ENCODE data around the gene BUB1B. TPM values are rescaled to one million over a fixed set of nuclear protein-coding genes. Genes with fewer than 3 reads are reported as not detected.

BUB1B gene
- total RNA-seq, 1 donor from 2014 or later: 54.8 TPM

DNA sequence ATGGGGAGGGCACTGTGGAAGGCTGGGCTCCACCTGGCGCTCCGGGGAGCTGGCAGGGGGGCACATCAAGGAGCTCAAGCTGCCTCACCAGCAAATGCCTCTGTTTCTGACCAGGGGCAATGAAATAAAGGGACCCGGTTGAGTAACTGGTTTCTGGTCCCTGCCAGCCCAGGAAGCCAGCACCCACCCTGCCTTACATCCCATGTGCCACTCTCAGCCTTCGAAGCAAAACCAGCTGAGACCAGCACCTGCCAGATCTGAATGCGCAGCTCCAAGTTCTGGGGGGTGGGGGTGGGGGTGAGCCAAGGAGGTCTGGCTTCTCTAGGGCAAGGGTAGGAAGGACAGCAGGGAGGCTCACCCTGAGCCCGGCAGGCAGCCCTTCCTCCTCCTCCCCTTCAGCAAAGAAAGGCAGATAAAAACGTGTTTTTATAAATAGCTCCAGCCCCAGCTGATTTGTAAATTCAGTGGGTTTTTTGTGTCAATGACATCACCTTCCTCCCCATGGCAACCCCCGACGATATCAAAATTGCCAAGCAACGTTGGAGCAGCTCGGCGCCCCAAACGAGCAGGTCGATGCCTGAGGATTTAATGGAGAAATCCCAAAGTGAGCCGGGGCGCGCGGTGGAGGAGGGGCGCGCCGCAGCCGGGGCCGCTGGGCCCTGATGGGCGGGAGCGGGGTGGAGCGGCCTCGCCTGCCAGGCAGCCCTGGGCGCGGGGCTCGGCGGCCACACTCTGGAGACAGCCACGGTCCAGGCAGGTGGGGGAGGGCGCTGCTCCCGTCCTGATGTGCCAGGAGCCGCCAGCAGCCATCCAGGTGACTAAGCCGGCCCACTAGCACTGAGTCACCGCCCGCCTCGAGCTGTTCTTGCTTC is 77.9 kb downstream of the BUB1B start, which contains the start of gene PAK6:
Gene PAK6 (plus strand): TSS at position 532 of the 872 bp plus-strand sequence. CDS start 25,723 bp downstream, outside the sequence.
- intact Hi-C loops (cut with micrococcal nuclease): loop anchor here (5.0 kb wide), 1 partner anchor 34 kb away; no protein-coding TSS in a partner anchor

DNA sequence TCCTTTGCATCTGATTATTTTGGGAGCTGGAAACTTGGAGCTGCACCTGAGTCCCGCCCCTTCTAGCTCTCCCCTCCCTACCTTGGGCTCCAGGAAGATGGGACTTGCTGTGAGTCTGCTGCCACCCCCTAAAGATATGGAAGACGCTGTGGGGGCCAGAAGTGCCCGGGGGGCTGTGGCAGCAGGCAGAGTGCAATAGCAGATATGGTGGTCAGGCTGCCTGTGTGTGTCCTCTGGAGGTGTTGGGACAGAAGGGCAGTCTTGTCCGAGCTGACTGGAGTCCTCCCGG is 78.5 kb downstream of the BUB1B start:
- intact Hi-C loops (cut with micrococcal nuclease): loop anchor here (5.0 kb wide), 1 partner anchor 33 kb away; no protein-coding TSS in a partner anchor

DNA sequence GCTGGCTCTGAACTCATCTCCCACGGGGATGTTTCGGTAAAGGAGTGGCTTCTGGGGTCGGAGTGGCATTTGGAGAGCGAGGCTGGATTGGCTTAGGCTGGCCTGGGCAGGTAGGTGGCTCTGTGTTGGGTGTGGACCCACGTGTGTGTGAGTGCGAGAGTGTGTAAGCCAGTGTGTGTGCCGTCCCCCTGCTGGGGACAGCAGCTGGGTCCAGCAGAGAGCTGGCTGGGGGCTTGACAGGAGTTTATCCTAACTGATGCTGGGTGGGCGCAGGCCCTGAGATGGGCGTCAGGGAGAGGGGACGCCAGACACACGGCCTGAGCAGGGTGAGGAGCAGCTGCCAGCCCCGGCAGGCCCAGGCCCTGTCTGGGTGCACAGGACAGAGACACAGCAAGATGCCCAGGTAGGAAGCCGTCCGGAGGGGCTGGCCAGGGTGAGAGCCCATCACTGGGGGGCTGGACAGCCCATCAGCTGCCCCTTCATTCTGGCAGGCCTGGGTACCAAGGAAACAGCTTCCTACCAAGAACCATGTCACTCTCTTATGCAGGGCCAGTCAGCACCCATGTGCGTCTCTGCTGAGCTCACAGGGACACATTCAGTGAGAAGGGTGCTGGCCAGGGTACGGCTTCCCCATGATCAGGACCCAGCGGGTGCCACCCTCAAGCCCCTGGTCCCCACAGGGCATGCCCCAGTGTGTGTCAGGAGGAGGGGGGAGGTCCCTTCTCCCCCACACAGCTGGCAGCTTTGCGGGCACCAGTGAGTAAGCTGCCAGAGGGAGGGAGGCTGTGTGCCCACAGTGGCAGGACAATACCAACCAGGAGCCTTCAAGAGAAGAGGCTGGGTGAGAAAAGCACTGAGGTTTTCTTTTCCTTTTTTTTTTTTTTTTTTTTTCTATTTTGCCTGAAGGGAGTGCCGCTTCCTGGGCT is 79.1 kb downstream of the BUB1B start:
- intact Hi-C loops (cut with micrococcal nuclease): loop anchor here (5.0 kb wide), 1 partner anchor 32 kb away; no protein-coding TSS in a partner anchor

DNA sequence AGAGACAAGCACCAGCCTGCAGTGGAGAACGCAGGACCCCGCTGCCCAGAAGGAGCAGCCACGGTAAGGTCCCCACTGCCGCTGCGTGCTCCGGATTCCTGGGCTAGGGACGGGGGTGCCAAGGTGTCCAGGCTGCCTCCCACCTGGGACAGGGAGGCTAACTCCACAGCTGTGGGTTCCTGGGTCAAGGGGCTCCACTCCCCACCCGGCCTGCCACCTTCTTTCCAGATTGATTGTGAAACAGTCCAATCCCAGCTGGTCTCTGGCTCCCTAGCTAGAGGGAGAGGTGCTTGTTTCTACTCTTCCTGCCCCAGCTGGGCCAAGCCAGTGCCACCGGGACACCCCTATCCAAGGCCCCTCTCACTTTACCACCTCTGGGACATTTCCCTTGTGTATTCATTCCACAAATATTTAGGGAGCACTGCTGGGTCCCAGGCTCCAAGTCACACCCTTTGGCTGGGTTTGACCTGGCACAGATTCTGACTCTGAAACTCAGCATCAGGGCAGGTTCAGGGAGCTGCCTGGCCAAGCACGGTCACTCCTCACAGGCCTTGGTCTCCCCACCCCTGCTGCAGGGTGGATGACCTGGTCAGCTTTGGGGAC is 79.9 kb downstream of the BUB1B start:
- intact Hi-C loops (cut with micrococcal nuclease): no loop called here

GRCh38 chr15:40241269-40242212 is 80.7 kb downstream of the BUB1B start:
- intact Hi-C loops (cut with micrococcal nuclease): no loop called here

- intact Hi-C loops (cut with micrococcal nuclease): no loop called here
Measured at GRCh38 chr15:40242213-40242599, 81.3 kb downstream of the BUB1B start.

GRCh38 chr15:40242601-40243000 is 81.7 kb downstream of the BUB1B start:
- intact Hi-C loops (cut with micrococcal nuclease): no loop called here

- intact Hi-C loops (cut with micrococcal nuclease): no loop called here
Measured at GRCh38 chr15:40243126-40243810, 82.4 kb downstream of the BUB1B start.

DNA sequence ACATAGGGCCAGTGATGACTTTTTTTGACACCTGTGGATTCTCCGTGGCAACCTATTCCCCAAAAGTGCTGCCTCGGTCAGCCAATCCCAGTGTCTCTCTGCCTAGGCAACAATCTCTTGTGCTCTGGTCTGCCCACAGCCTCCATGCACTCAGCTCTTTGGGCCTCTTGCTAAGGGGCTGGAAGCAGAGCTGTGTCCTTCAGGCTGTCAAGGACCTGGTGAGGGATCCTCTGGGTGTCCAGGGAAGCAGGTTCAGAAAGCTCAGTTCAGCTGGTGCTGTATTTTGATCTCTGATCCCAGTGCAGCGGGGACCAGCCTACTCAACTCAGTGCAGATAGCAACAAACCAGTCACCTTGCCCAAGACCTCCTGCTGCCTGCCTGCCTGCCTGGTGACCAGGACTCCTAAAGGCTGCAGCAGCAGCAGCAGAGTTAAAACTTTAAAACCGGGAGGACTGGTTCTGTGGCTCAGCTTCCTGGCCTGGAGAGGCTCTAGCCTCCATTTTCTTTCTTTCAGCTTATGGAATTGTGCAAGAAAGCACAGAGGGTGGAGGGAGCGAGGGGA is 84.2 kb downstream of the BUB1B start:
- intact Hi-C loops (cut with micrococcal nuclease): no loop called here

DNA sequence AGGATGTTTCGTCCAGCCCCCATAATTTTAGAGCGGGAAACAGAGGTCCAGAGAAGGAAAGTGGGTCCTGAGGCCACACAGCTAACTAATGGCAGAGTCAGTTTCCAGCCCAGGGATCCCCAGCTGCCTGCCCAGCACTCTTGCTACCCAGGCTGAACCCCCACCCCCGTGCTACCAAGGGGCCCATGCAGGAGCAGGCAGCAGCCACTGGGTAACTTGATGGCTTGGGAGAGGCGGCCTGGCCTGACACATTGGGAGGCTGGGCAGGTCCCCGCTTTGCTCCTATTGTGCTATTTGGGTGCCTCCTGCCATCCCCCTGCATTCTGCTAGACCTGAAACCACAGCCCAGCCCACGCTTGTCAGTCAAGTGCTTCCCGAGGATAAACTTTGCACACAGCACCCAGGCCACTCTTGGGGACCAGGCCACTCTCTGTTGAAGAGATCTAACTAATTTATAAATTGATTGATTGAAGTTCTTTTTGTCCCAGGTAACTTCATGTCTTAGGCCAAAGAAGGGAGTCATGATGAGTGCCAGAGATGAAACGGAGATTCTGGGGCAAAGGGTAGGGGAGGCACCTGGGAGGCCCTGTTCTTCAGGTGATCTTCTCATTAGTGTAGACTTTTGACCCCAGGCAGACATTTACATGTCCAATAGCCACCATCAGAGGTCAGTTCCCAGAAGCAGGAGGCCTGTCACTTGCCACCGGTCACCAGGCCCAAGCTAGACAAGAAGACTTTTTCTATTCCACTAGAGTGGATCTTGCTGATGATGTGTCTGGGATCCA is 85.0 kb downstream of the BUB1B start:
- intact Hi-C loops (cut with micrococcal nuclease): no loop called here

DNA sequence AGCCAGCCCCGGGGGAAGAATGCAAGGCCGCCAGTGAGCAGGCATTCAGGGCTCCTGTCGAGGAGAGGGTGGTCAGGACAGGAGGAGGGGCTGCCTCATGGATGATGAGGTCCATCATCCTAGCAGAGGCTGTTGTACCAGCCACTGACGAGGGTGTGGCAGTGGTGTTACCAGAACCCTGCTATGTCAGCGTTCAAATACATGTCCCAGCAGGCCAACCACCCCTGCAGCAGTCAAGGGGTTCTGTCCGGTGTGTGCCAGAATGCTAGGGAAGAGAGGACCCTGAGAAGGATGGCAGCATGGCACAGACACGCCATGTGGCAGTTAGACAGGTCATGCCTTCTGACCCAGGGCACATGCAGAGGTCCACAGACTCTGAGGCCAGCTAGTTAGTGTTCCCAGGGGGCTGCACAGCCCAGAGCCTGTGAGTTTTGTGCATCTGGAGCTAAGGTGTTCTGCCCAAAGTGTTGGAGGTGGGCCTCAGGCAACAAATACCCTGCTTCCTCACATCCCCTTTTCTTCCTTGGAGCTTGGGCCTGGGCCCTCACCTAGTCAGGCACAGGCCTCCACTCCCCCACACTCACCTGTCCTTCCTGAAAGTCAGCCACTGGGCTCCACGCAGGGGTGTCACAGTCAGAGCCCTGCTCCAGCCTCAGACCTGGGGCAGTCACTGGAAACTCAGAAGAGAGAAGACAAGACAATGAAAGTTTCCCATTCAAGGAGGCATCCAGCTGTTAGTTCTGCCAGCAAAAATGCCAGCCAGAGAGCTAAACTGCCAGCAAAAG is 85.8 kb downstream of the BUB1B start:
- intact Hi-C loops (cut with micrococcal nuclease): no loop called here

DNA sequence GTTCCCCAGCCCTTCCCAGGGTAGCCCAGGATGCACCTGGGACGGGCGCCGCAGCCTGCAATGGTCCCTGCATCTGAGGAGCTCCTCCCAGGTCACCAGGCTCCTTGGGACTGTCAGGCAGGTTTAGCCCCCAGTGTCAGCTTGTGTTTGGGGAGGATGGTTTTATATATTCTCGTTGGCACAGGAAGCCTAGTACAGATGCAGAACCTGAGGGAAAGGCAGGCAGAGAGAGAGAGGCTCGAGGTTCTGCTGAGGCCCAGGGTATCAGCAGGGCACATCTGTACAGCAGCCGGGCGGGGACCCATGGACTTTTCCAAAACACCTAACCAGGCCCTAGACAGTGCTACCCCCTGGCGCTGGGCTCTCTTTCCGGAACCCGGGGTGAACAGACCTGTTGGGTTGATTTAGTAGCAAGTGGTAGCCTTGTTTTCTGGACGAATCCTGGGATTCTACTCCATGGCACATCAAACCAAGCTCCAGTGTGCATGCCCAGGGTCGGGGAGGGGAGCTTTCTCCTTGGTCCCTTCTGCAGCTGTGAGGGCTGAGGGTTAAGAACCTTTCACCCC is 86.6 kb downstream of the BUB1B start:
- intact Hi-C loops (cut with micrococcal nuclease): no loop called here

DNA sequence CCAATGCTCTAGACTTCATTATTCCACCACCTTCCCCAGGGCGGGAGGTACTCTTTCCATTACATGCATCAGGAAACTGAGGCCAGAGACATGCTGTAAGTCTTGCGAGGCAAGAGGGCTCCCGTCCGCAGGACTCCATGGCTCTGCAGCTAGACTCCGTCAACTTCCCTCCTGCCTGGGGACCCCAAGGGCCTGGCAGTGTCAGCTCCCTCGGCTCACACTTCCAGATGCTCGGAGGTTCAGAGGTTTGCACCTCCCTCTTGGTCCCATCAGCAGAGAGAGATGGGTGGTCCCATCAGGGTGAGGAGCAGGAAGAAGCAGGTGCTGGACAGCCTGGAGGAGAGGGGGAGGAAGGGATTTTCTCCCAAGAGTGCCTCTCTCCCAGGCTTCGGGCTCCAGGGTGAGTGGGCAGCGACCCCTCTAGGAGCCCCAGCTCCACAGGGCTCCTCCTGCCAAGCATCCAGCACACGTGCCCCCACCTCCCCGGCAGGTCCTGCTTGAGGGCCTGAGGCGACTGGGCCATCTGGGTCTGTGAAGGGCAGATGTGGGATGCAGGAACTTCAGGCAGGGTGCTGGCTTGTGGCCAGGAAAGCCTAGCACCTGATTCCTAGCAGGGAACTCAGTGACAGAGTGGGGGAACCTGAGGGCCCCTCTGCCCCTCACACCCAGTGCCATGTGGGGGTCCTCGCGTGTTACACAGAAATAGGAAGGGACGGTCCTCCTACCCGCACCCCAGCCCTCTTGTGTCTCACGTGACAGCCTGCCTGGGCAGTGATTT is 87.3 kb downstream of the BUB1B start:
- intact Hi-C loops (cut with micrococcal nuclease): no loop called here

DNA sequence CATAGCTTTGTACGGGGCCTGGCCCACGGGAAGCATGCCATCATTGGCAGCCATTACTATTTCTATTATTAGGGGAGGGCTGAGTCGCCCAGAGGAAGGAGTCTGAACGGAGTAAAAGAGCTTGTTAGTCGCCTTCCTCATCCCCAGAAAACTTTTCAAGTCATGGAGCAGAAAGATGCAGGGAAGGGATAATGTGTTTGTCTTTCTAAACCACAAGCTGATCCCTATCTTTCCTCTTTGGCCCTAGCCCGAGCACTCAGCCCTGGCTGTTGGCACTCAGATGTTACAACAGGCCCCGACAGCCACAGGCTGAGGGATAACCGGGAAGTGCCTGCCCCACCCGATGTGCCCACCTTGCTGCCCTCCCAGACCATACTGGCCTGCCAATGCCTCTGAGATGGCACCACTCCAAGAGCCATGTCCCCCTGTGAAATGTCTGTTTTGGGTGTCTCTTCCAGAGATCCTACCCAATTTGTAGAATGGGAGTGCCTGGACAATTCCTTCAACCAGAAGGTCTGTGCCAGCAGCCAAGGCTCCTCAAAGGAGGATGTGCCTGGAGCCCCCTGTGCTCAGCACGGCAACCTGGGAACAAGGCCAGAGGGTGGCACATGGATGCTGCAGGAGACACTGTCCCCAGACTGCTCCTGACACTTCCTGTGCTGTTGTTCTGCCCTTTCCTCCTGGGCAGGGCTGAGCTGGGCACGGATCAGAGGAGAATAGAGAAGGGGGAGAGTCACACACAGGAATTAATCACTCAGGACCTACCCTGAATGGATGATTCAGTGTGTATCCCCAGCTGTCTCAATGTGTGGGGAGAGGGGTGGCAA is 88.8 kb downstream of the BUB1B start:
- intact Hi-C loops (cut with micrococcal nuclease): no loop called here

DNA sequence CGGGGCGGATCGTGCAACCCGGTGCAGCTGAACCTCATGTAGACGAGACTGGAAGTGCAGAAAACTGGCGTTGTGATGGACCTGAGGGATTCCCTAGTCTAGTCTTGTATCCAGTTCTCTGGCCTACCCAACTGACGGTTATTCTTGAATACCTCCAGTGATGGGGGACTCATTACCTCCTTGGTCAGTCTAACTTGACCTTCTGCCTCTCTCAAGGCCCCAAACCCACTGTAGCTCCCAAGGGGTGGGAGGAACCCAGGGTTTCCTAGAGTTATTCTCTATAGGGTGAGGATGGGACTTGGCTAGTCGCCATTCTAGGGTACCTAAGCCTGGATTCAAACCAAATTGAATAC is 89.4 kb downstream of the BUB1B start:
- intact Hi-C loops (cut with micrococcal nuclease): no loop called here
